Vagina (tissue), 2 donors: Measurements from ENCODE around the gene SLC9A9.

Experiments
- POLR2A ChIP-seq, 2 donors: fragments of 450-650 bp; IDR thresholded peaks; one replicate each; pipeline ENCODE4 v1.6.1; 2017; ENCODE audit warnings: antibody characterized with exemption in 2 of 2, mild to moderate bottlenecking in 2 of 2, moderate library complexity in 2 of 2
- TF ChIP-seq, protein P1 (sequence below), 3 experiments: fragments of 450-650 bp in 2 of 3; fragments of 200-600 bp in 1 of 3; sonication (generic) in 1 of 3; IDR thresholded peaks; one replicate each; pipeline ENCODE4 v1.5.1; 2017 to 2019; ENCODE audit warnings: antibody characterized with exemption in 3 of 3, mild to moderate bottlenecking in 2 of 3, moderate library complexity in 2 of 3

DNA sequence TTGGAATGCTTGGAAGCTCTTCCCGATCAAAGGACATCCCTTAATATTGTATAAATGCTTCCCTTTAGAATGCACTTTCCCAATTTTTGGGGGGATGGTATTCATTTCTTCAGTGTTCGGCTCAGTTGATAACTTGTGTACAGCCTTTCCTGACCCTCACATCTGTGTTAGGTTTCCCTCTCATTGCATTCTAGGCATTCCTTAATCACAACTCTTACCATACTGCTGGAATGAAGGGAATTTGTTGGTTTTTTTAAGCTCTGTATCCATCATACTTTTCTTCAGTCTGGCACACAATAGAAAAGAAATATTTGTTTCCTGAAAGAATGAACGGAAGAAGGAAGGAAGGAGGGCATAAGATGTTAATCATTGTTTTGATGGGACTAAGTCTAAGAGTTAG, 609.2 kb downstream of the SLC9A9 start:
- TF ChIP-seq, protein P1, sequence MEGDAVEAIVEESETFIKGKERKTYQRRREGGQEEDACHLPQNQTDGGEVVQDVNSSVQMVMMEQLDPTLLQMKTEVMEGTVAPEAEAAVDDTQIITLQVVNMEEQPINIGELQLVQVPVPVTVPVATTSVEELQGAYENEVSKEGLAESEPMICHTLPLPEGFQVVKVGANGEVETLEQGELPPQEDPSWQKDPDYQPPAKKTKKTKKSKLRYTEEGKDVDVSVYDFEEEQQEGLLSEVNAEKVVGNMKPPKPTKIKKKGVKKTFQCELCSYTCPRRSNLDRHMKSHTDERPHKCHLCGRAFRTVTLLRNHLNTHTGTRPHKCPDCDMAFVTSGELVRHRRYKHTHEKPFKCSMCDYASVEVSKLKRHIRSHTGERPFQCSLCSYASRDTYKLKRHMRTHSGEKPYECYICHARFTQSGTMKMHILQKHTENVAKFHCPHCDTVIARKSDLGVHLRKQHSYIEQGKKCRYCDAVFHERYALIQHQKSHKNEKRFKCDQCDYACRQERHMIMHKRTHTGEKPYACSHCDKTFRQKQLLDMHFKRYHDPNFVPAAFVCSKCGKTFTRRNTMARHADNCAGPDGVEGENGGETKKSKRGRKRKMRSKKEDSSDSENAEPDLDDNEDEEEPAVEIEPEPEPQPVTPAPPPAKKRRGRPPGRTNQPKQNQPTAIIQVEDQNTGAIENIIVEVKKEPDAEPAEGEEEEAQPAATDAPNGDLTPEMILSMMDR (IDR thresholded peaks at IDR 0.05) = no peak
- TF ChIP-seq POLR2A (IDR thresholded peaks at IDR 0.05) = no peak
